ENCODE data around the gene TMUB1.
"Not testable (repeated sequence)": the region's sequence is repeated elsewhere in the genome, so short reads cannot be mapped to it uniquely, and the experiment has no call there.

Gene TMUB1

GRCh38 chr7:151045262-151045661 lies 38.0 kb downstream of the TMUB1 start:
- H2AFZ ChIP-seq (ENCODE audit: low read depth), result no peak overlapping the region
- H3K36me3 ChIP-seq (ENCODE audit: insufficient read depth), result no peaks in the 10 kb centered on the region
- no peak overlapping the region for H3K4me3 ChIP-seq (IDR thresholded peaks at IDR 0.05; ENCODE audit: insufficient read depth, low read depth, low read length)
- H3K4me1 ChIP-seq (ENCODE audit: low read depth, poor library complexity, severe bottlenecking), result no peaks in the 10 kb centered on the region
- H3K9ac ChIP-seq, result no peak overlapping the region
- no peak overlapping the region for H3K4me2 ChIP-seq
- no peak overlapping the region for H3K27ac ChIP-seq
- no peak for TF ChIP-seq CTCF (conservative IDR thresholded peaks at IDR 0.05; ENCODE audit: low read depth, low read length)
- peaks cover 11% of the 10 kb centered on the region; the same call in 1 of the 2 replicates for H3K27me3 ChIP-seq (ENCODE audit: insufficient read depth, low read depth)
- no peaks in the 10 kb centered on the region for H3K79me2 ChIP-seq (ENCODE audit: insufficient read depth, low read depth)
- H4K20me1 ChIP-seq (ENCODE audit: insufficient read depth), result no peaks in the 10 kb centered on the region

- H4K20me1 ChIP-seq (ENCODE audit: insufficient read depth), result no peaks in the 10 kb centered on the region
Measured at GRCh38 chr7:151043959-151044358, 39.3 kb downstream of the TMUB1 start.

GRCh38 chr7:151043449-151043848 lies 39.8 kb downstream of the TMUB1 start:
- H2AFZ ChIP-seq (ENCODE audit: low read depth); H3K27me3 ChIP-seq (ENCODE audit: insufficient read depth, low read depth); H3K36me3 ChIP-seq (ENCODE audit: insufficient read depth); H3K79me2 ChIP-seq (ENCODE audit: insufficient read depth, low read depth); H3K4me2 ChIP-seq; H3K4me3 ChIP-seq (IDR thresholded peaks at IDR 0.05; ENCODE audit: insufficient read depth, low read depth, low read length); H4K20me1 ChIP-seq (ENCODE audit: insufficient read depth); H3K9ac ChIP-seq; H3K27ac ChIP-seq: not testable (repeated sequence)
- H3K4me1 ChIP-seq (ENCODE audit: low read depth, poor library complexity, severe bottlenecking), result peaks cover 12% of the 10 kb centered on the region

More at GRCh38 chr7:151043959-151044358, 39.3 kb downstream of the TMUB1 start:
- Histone ChIP-seq H3K27me3 (ENCODE audit: insufficient read depth, low read depth) (no peaks in the 10 kb centered on the region; the same call in 1 of the 2 replicates), H3K4me1 (ENCODE audit: low read depth, poor library complexity, severe bottlenecking) (peaks cover 8% of the 10 kb centered on the region), H3K36me3 (ENCODE audit: insufficient read depth) (no peaks in the 10 kb centered on the region), H3K4me2 (no peak overlapping the region), H3K79me2 (ENCODE audit: insufficient read depth, low read depth) (no peaks in the 10 kb centered on the region), H2AFZ (ENCODE audit: low read depth) (no peak overlapping the region), H3K27ac (no peak overlapping the region), H3K9ac (no peak overlapping the region), H3K4me3 (IDR thresholded peaks at IDR 0.05; ENCODE audit: insufficient read depth, low read depth, low read length) (no peak overlapping the region)
- TF ChIP-seq CTCF (conservative IDR thresholded peaks at IDR 0.05; ENCODE audit: low read depth, low read length), result no peak

- H4K20me1 ChIP-seq (ENCODE audit: insufficient read depth), result no peaks in the 10 kb centered on the region
- H3K79me2 ChIP-seq (ENCODE audit: insufficient read depth, low read depth), result no peaks in the 10 kb centered on the region
- TF ChIP-seq CTCF (conservative IDR thresholded peaks at IDR 0.05; ENCODE audit: low read depth, low read length), result no peak
- H2AFZ ChIP-seq (ENCODE audit: low read depth), result no peak overlapping the region
- no peaks in the 10 kb centered on the region for H3K36me3 ChIP-seq (ENCODE audit: insufficient read depth)
- no peak overlapping the region for H3K27ac ChIP-seq
- H3K9ac ChIP-seq, result no peak overlapping the region
- no peak overlapping the region for H3K4me3 ChIP-seq (IDR thresholded peaks at IDR 0.05; ENCODE audit: insufficient read depth, low read depth, low read length)
- H3K27me3 ChIP-seq (ENCODE audit: insufficient read depth, low read depth), result no peaks in the 10 kb centered on the region
- H3K4me1 ChIP-seq (ENCODE audit: low read depth, poor library complexity, severe bottlenecking), result peaks cover 12% of the 10 kb centered on the region
- H3K4me2 ChIP-seq, result no peak overlapping the region
Measured at GRCh38 chr7:151040616-151041375, 42.5 kb downstream of the TMUB1 start.

GRCh38 chr7:151039850-151040548 lies 43.3 kb downstream of the TMUB1 start:
- no peak overlapping the region for H3K4me2 ChIP-seq
- no peak overlapping the region for H2AFZ ChIP-seq (ENCODE audit: low read depth)
- no peaks in the 10 kb centered on the region for H4K20me1 ChIP-seq (ENCODE audit: insufficient read depth)
- H3K9ac ChIP-seq, result no peak overlapping the region
- no peaks in the 10 kb centered on the region for H3K36me3 ChIP-seq (ENCODE audit: insufficient read depth)
- peaks cover 12% of the 10 kb centered on the region for H3K4me1 ChIP-seq (ENCODE audit: low read depth, poor library complexity, severe bottlenecking)
- H3K27me3 ChIP-seq (ENCODE audit: insufficient read depth, low read depth), result no peaks in the 10 kb centered on the region
- H3K27ac ChIP-seq, result no peak overlapping the region
- no peaks in the 10 kb centered on the region for H3K79me2 ChIP-seq (ENCODE audit: insufficient read depth, low read depth)
- no peak for TF ChIP-seq CTCF (conservative IDR thresholded peaks at IDR 0.05; ENCODE audit: low read depth, low read length)
- no peak overlapping the region for H3K4me3 ChIP-seq (IDR thresholded peaks at IDR 0.05; ENCODE audit: insufficient read depth, low read depth, low read length)

Data from KMS-11 (cell line).